NCI-H1417 treated with DMSO at 0.1 percent for 48 hours (cell line): ENCODE results near the gene BFSP2.
A peak's percentile ranks its signal among the peaks of the same experiment; 100 is the strongest.
"Not testable (repeated sequence)": the region's sequence is repeated elsewhere in the genome, so short reads cannot be mapped to it uniquely, and the experiment has no call there.

Source experiments
- DNase-seq: peaks from one replicate; lab custom pipeline; 2025; lab: John Stamatoyannopoulos, UW

BFSP2 gene

GRCh38 chr3:133457025-133457424, 57.2 kb downstream of the BFSP2 start:
- DNase-seq, result no peak

GRCh38 chr3:133457465-133458067, 57.7 kb downstream of the BFSP2 start:
- no peak for DNase-seq

- no peak for DNase-seq
Observed at GRCh38 chr3:133459400-133459799, 59.5 kb downstream of the BFSP2 start.

- DNase-seq, result no peak
Observed at GRCh38 chr3:133460809-133461208, 61.0 kb downstream of the BFSP2 start.

- DNase-seq, result no peak
Observed at GRCh38 chr3:133461291-133461690, 61.4 kb downstream of the BFSP2 start.

GRCh38 chr3:133463347-133463860, 63.5 kb downstream of the BFSP2 start:
- DNase-seq, result no peak

- peak; percentile 10 for DNase-seq
Observed at GRCh38 chr3:133464573-133464972, 64.7 kb downstream of the BFSP2 start.

GRCh38 chr3:133466531-133467386, 66.9 kb downstream of the BFSP2 start:
- no peak for DNase-seq

GRCh38 chr3:133467780-133468179, 67.9 kb downstream of the BFSP2 start:
- no peak for DNase-seq

GRCh38 chr3:133468251-133468721, 68.4 kb downstream of the BFSP2 start:
- DNase-seq, result no peak

GRCh38 chr3:133469140-133469731, 69.4 kb downstream of the BFSP2 start:
- no peak for DNase-seq

- no peak for DNase-seq
Observed at GRCh38 chr3:133472242-133472641, 72.4 kb downstream of the BFSP2 start.

GRCh38 chr3:133472889-133473288, 73.0 kb downstream of the BFSP2 start:
- DNase-seq, result no peak

DNA sequence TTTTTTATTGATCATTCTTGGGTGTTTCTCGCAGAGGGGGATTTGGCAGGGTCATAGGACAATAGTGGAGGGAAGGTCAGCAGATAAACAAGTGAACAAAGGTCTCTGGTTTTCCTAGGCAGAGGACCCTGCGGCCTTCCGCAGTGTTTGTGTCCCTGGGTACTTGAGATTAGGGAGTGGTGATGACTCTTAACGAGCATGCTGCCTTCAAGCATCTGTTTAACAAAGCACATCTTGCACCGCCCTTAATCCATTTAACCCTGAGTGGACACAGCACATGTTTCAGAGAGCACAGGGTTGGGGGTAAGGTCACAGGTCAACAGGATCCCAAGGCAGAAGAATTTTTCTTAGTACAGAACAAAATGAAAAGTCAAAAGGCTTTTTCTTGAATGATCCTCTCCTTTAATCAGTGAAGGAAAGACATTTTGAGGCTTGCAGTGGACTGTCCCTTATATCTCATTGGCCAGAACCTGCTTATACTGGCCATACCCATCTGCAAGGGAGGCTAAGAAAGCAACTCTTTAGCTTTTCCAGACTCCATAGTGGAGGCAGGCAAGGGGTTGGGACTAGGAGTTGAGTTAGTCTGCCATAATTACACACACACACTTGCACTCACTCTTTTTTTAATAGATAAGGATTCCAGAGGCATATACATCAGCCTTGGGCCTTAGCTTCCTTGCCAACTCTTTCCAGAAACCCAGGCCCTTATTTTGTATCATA, 73.8 kb downstream of the BFSP2 start:
- not testable (repeated sequence) for DNase-seq

- no peak for DNase-seq
Observed at GRCh38 chr3:133474251-133474801, 74.5 kb downstream of the BFSP2 start.

DNA sequence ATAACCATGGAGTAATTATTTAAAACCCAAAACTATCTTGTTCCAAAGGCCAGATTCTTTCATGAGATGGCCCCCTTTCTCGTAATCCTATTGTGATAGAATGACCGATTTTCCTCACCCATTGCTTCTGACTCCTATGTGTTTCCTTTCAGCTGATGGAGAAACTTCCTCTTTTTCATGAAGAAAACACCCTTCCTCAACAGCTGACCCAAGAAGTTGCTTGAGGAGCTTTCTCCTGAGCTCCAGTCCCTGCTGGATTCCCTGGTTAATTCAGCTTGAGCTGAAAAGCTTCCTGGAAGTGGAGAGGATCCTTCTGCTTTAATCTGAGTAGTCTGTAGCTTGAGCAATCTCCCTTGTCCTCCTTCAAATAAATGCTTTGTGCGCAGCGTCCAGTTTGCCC, 75.0 kb downstream of the BFSP2 start:
- DNase-seq, result no peak

DNA sequence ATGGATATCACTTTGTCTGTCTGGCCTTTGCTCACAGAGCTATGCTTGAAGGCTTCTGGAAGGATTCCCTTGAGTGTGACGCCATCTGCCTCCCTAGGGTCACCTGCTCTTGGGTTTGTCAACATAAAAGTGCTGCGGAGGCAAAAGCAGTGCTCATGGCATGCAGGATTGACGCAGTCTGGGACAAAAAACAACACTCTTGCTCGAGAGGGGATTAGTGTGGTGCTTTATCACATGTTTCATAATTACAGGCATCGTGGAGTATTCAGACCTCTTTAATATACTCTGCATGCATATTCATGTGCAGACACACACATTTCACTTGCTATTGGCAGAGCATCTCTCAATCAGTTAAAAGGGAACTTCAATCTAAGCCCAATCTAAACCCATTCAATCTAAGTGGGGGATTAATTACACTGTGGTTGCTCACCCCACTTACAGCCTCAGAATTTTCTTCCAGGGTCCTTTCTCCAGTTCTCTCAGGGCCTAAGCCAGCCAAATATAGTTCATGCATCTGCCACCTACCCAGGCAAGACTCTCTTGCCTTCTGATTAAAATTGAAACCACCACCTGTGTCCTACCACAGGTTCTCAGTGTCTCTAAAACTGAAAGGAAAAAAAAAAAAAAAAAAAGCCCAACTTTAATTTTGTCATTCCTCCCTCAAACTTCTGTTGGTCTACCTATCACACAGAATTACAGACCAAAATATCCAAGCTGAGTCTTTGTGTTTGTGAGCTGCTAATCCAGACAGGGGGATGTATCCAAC, 75.6 kb downstream of the BFSP2 start:
- DNase-seq, result no peak

- peak; percentile 77 for DNase-seq
Observed at GRCh38 chr3:133476971-133477375, 77.1 kb downstream of the BFSP2 start.

DNA sequence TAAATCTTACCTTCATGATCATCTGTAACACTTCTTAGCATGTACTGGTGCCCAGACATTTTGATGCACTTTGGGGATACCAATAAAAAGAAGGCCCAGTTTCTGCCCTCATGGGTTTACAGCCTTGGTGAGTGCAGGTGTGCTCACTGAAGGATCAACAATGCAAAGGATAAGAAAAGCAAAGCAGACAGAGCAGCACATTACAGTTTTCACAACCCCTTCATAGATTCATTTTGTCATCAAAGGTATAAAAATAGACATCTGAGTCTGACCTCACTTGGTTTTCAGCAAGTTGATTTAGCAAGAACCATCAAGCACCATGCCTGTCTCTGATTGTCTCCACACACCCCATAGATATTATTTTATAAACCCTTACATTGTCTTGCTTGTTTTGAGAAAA, 77.6 kb downstream of the BFSP2 start:
- no peak for DNase-seq

DNA sequence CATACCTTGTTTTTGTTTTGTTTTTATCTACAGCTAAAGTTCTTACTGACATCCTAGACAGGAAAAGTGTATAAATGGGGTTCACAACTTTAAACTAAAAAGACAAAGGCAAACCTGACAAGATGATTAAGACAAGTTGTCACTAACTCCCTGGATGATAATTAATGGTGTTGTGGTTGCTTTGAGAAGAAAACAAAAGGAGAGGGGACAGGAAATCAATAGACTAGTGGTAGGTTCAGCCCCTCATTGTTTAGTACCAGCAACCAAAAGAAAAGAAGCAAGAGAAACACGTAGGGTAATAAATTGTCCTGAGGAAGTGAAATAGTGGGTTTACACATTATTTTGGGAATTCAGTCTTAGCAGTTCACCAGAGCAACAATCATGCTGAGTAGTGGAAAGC, 78.8 kb downstream of the BFSP2 start:
- DNase-seq, result peak; percentile 58

GRCh38 chr3:133479401-133479800, 79.5 kb downstream of the BFSP2 start:
- no peak for DNase-seq
